Measurements from ENCODE around the gene CDH4.

DNA sequence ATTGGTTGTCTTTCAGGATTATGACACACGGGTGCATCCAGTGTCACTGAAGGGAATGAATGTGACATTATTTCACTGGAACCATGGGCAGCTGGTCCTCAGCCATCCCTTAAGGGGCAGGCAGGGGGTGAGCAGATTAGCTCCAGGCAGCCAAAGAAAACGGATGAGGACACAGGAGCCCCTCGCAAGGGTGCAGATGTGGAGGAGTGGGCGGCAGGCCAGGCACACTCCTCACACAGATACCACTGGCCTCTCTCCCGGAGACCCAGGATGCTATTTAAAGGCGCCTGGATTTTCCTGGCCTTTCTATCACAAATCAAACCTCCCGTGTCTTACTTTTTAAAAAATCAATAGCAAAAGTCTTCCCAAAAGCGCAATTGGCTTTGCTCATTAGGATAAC lies 603.2 kb downstream of the CDH4 start:
- TF ChIP-seq, protein P1, sequence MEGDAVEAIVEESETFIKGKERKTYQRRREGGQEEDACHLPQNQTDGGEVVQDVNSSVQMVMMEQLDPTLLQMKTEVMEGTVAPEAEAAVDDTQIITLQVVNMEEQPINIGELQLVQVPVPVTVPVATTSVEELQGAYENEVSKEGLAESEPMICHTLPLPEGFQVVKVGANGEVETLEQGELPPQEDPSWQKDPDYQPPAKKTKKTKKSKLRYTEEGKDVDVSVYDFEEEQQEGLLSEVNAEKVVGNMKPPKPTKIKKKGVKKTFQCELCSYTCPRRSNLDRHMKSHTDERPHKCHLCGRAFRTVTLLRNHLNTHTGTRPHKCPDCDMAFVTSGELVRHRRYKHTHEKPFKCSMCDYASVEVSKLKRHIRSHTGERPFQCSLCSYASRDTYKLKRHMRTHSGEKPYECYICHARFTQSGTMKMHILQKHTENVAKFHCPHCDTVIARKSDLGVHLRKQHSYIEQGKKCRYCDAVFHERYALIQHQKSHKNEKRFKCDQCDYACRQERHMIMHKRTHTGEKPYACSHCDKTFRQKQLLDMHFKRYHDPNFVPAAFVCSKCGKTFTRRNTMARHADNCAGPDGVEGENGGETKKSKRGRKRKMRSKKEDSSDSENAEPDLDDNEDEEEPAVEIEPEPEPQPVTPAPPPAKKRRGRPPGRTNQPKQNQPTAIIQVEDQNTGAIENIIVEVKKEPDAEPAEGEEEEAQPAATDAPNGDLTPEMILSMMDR (IDR thresholded peaks at IDR 0.05) = no peak
- no peak for TF ChIP-seq POLR2A (IDR thresholded peaks at IDR 0.05)
